ENCODE measurements around the gene ETV4.

GRCh38 chr17:43540821-43541674 lies 5.1 kb downstream of the ETV4 start:
- TF ChIP-seq, protein P1, sequence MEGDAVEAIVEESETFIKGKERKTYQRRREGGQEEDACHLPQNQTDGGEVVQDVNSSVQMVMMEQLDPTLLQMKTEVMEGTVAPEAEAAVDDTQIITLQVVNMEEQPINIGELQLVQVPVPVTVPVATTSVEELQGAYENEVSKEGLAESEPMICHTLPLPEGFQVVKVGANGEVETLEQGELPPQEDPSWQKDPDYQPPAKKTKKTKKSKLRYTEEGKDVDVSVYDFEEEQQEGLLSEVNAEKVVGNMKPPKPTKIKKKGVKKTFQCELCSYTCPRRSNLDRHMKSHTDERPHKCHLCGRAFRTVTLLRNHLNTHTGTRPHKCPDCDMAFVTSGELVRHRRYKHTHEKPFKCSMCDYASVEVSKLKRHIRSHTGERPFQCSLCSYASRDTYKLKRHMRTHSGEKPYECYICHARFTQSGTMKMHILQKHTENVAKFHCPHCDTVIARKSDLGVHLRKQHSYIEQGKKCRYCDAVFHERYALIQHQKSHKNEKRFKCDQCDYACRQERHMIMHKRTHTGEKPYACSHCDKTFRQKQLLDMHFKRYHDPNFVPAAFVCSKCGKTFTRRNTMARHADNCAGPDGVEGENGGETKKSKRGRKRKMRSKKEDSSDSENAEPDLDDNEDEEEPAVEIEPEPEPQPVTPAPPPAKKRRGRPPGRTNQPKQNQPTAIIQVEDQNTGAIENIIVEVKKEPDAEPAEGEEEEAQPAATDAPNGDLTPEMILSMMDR (IDR thresholded peaks at IDR 0.05), result no peak
- TF ChIP-seq EZH2phosphoT487 (IDR thresholded peaks at IDR 0.05), result no peak

All from neural progenitor cell (in vitro differentiated cells).